Left kidney (tissue), 2 donors: ENCODE measurements around the gene WWOX. TPM values are rescaled to one million over a fixed set of nuclear protein-coding genes. Genes with fewer than 3 reads are reported as not detected.

Experiments used
- DNase-seq: peaks from one replicate; pipeline ENCODE4 v3.0.0-alpha.2; 2013
- polyA plus RNA-seq: library from polyadenylated mRNA; unstranded; fragments of 120-200 nt; gene quantifications from one replicate; pipeline ENCODE4 v1.2.1, GENCODE V29; 2013; ENCODE audit not compliant: insufficient read length

Gene WWOX
- polyA plus RNA-seq, 1 donor: 34.1 TPM

GRCh38 chr16:79154086-79154485 is 1054.6 kb downstream of the WWOX start:
- DNase-seq: no peak

DNA sequence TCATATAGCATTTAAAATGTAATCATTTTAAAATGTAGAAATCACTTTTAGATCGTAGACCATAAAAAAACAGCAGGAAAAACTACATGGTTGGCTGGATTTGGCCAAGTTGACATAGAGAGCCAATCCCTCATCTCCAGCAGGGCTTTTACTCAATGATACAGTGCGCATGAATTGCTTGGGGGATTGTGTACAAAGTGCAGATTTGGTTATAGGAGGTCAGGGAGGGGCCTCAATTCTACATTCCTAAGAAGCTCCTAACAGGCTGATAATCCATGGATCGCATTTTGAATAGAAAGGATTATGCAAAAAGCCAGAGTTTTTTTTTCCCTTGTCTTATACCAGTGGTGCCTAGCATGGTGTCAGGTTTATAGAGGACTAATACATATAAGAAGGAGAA is 1056.0 kb downstream of the WWOX start:
- no peak for DNase-seq

DNA sequence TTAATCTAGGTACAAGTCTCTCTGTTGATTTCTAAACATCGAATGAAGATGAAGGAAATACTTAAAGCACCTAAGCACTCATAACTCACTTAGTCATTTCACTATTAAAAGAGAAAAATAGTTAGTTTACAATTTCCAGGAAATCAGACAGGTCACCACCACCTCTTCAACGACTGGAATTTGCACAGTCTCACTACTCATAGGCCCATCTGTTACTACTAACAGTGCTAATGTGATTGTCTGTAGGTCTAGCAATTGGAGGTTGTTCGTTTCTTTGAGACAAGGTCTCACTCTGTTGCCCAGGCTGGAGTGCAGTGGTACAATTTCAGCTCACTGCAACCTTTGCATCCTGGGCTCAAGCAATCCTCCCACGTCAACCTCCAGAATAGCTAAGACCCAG is 1056.5 kb downstream of the WWOX start:
- DNase-seq: no peak

DNA sequence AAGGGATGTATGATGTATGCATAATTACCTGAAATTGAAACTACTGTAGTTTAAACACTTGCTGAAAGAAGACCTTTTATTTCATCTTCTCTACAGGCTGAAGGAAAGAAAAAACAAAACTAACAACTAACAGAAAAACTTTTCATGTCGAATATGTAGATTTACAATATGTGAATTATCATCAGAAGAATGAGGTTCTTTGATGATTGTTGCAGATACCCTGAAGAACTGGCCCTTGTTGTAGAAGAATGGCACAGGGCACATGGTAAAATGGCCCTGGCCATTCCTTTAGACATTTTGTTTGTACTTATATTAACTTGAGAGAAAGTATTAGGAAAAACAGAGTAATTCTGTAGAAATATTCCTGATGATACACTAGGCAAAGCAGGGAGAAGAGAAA is 1057.3 kb downstream of the WWOX start:
- no peak for DNase-seq

- no peak for DNase-seq
Observed at GRCh38 chr16:79158337-79158736, 1058.9 kb downstream of the WWOX start.

DNA sequence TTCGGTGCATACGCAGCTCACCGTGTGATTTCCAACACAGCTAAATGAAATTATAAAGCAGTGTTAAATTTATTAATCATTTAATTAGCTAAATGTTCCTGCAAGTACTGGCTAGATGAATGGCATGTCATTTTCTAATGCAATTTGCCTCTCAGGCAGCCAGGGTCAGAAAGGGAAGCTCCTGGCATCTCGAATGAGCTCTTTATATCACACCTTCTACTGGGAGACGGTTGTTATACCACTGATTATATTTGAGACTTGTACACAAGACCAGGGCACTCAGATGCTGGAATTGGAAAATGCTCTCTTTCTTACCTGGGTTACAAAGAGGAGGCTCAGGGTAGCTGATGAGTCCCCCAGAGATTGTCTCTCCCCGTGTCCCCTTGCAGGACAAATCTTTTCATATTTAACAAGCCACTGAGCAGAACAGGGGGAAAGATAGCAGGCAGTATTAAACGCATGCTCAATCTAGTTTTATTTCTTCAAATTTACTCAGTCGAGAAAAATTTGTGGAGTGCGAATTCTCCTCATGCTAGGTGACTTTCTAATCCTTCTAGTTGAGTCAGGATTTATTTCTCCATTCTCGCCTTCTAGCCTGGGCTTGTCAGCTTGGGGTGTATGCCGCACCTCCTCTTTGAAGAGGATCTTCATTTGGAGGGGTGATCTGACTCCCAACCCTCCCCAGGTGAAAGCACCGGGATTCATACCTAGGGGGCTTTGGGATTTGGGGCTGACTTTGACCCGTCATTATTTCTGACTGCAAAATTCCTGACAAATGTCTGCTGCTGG is 1060.0 kb downstream of the WWOX start:
- DNase-seq: no peak

DNA sequence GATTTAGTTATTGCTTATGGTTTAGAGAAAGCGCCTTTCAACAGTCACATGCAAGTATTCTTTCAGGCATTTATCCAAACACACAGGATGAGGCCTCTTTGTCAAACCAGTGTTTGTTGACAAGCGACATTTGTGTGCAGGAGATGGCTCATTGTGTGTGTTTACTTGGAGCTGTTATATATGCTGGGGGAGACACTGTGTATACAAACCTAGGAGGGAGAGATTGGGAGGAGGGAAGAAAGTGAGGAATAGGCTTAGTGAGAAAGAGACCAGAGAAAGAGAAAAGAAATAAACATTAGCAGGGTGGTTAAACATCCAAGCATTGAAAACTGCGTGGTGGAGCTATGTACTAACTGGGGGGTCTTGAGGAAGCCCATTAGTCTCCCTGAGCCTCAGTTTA is 1063.5 kb downstream of the WWOX start:
- no peak for DNase-seq

DNA sequence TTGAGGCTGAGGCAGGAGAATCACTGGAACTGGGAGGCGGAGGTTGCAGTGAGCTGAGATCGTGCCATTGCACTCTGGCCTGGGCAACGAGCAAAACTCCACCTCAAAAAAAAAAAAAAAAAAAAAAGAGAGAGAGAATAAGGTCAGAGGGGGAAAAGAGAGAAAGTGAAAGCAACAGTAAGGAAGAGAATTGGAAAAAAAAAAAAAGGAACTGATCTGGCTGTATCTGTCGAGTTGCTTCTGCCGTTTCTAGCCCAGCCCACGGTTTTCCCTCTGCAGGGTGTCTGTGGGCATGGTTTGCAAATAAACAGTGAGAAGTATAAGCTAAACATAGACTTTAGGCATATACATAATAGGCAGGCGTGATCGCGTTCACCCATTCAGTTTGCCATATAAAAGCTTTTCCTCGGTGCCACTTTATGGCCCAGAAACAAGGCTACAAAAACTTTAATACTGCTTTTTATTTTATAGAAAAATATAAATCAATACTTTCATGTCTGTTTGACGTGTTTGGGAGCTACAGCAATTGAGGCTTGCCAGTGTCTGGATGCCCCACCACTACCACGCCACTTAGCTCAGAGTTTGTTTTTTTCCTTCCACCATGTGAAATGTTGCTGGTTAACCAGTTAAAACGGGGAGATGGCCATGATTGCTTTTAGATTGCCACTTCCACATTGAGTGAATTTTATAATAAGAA is 1064.4 kb downstream of the WWOX start:
- no peak for DNase-seq

DNA sequence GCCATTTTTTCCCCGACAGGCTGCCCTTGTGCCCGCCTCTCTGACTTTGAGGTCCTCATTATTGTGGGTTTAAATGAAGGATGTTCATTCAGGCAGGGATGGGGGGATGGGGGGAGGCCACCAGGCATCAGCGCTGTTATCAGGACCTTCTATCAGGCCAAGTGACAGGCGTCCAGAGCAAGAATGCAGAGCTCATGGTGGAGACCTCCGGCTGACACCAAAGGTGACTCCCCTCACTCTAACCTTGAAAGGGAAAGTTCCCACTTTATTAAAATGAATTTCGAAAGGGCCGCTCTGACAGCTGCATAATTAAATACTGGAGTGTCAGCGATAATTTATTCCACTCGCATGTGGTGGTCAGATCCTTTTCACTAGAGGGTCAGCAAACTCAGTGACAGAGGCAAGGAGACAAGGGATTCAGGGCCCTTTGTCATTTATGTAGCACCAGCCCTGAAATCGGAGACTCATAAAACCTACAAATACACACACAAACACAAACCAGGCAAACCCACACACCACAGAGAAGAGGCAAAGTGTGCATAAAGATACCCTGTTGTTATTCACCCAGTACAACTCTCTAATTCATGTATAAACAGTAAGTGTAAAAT is 1065.0 kb downstream of the WWOX start:
- DNase-seq: peak; percentile 40

GRCh38 chr16:79165079-79165478 is 1065.6 kb downstream of the WWOX start:
- peak; percentile 35 for DNase-seq

DNA sequence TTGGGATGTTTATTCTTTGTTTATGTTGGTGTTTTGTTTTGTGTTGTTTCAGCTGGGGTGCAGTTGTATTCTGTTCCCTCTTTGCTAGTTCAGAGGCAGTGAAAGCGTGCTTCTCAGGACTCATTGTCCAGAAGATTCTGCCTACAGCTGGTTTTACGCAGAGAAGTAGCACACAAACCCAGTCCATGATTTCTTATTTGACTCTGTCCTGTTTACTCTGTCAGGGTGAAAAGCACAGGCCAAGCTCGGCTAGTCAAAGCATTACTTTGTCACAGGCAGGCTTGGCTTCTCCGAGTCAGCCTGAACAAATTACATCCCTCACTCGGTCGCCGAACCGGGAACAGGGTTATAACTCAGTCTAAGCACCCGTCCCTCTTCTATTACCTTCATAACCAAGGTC is 1066.1 kb downstream of the WWOX start:
- peak; percentile 70 for DNase-seq

- DNase-seq: no peak
Observed at GRCh38 chr16:79167893-79168292, 1068.4 kb downstream of the WWOX start.

- DNase-seq: no peak
Observed at GRCh38 chr16:79168321-79168720, 1068.9 kb downstream of the WWOX start.

- DNase-seq: no peak
Observed at GRCh38 chr16:79169239-79169638, 1069.8 kb downstream of the WWOX start.

DNA sequence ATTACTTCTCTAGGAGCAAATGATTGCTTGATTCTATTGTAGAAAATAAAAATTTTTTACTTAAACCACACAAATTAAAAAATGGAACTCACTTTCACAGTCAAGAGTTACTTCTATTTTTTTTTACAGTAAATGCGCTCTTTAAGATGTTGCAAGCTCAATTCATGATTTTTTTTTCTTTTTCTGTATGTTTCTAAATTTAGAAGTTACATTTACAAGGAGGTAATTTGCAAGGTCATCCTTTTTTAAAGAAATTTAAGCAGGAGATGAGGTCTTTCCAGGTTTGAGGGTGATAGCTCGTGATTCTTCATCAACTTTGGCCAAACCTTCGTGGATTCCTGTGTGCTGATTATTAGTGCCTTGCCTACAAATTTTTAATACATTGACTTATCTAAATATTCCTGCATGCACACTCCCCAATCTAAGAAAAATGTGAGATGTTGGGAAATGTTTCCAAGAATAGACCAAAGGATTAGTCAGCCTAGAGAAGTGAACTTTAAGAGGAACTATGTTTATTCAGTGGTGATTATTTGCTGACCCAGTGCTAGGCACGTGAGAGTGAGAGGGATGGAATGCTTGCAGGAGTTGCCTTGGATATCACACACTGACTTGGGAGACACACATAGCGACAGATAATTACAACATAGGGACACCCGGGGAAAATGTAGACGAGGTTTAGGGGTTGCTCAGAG is 1071.2 kb downstream of the WWOX start:
- no peak for DNase-seq

DNA sequence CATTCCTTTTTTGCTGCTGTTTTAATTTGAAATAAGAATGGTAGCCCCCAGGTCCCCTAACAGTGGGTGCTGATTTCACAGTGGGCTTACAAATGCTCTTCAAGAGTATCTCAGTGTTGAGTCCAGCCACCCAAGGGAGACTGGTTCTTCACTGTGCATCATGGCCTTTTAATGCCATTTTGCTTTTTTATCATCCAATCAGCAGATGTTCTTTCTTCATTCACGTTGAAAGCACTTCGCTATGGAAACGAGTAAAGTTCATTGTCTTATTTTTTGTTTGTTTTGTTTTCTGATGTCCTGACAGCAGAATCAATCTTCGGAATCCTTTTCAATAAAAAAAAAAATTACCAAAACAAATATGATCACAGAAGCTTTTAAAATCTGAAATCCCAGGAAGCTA is 1072.0 kb downstream of the WWOX start:
- no peak for DNase-seq

- DNase-seq: peak; percentile 55
Observed at GRCh38 chr16:79171931-79172705, 1072.7 kb downstream of the WWOX start.

GRCh38 chr16:79172976-79173500 is 1073.6 kb downstream of the WWOX start:
- DNase-seq: no peak

DNA sequence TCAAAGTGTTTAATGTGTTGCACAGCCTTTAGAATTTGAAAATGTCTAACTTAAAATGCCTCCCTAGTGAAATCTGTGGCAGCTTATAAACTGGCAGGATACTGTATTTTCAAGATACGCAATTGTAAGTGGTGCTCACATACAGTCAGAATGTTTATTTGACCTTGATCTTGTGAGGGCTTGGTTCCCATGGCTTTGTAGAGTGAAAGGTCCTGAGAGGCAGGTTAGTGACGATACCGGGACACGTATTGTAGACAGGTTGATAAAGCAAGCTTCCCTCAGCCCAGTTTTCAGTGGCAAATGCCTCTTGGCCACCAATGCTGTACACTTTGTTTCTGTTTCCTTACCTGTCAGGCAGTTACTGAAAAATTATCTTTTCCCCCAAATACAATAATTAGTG is 1074.5 kb downstream of the WWOX start:
- DNase-seq: no peak

GRCh38 chr16:79175286-79176057 is 1076.0 kb downstream of the WWOX start:
- no peak for DNase-seq

DNA sequence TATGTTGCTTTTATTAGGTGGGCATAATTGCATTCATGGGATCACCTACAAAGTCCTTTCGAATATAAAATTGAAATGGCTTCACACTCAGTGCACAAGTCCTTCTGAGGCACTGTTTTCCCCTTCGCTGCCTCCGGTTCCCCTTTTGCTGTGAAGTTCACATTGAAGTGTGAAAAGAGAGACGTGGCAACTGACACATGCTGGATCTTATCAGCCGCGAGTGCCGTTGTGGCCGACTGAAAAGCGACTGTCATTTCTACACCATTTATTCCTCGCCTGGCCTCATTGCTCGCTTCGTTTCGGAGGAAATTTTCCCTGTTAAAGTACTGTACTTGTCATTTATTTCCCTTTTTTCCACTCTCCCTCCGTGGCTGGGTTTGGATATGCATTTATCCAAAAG is 1077.6 kb downstream of the WWOX start:
- DNase-seq: no peak
